Measurements from ENCODE around the gene NOP14.
"Not testable (repeated sequence)": the region's sequence is repeated elsewhere in the genome, so short reads cannot be mapped to it uniquely, and the experiment has no call there.

Gene NOP14

DNA sequence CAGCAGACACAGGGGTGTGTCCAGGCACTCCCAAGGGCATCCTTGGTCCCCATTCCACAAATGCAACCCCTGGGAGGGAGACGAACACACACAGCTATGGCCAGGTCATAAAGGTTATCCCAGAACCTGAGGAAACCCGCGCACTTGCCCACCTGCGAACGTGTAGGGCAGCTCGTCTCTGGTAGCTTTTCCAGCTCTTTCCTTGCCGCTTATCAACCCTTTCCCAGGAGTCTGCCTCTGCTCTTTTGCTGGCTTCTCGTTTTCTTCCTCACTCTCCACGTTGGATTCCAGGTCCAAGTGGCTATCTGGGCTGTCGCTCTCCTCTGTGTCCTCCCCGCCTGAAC, 13.5 kb downstream of the NOP14 start:
- H3K9me3 ChIP-seq (ENCODE audit: control insufficient read depth, low read length), result no peaks in the 10 kb centered on the region
- no peaks in the 10 kb centered on the region for H3K4me1 ChIP-seq (ENCODE audit: control insufficient read depth, insufficient read depth, low read length, poor library complexity, severe bottlenecking)
- peaks cover 85% of the 10 kb centered on the region for H3K36me3 ChIP-seq (ENCODE audit: control insufficient read depth, insufficient read depth, low read length)
- no peaks in the 10 kb centered on the region for H3K27me3 ChIP-seq (replicated peaks; ENCODE audit: control insufficient read depth, insufficient read depth, low read length, poor library complexity, severe bottlenecking)
- no peak overlapping the region for H3K27ac ChIP-seq (ENCODE audit: insufficient read depth, low read length, poor library complexity, severe bottlenecking)
- no peak overlapping the region for H3K4me3 ChIP-seq (ENCODE audit: insufficient read depth, low read depth, low read length, poor library complexity, severe bottlenecking)
- no peak for DNase-seq

DNA sequence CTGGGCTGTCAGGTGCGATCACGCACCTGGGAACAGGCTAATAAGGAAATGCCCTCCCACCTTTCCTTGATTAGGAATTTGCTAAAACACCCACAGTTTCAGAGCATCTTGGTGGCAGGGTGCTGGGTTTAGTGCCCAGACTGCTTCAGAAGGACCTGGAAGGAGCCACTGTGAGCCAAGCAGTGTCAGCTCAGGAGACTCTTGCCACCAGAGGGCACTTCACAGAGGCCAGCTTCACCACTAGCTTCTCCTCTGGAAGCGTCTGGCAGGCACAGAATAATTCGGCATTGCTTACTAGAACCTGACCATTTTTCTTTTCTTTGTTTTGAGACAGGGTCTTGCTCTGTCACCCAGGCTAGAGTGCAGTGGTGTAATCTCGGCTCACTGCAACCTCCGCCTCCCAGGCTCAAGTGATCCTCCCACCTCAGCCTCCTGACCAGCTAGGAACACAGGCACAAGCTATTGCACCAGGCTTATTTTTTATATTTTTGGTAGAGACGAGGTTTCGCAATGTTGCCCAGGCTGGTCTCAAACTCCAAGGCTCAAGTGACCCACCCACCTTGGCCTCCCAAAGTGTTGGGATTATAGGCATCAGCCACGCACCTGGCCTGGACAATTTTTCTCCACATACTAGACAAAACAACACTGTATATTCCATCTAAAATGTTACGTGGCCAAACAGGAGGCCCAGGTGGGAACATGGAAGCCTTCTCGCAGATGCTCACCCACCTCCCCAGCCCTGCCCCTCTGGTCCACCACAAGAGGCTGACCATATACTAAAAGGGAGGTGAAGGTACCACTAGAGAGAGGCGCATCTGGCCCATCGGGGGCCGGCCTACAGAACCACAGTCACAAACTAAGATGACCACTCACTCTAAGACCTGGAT, 14.1 kb downstream of the NOP14 start:
- Histone ChIP-seq H3K36me3 (ENCODE audit: control insufficient read depth, insufficient read depth, low read length) (peaks cover 84% of the 10 kb centered on the region), H3K4me3 (ENCODE audit: insufficient read depth, low read depth, low read length, poor library complexity, severe bottlenecking) (no peak overlapping the region), H3K9me3 (ENCODE audit: control insufficient read depth, low read length) (no peaks in the 10 kb centered on the region), H3K27ac (ENCODE audit: insufficient read depth, low read length, poor library complexity, severe bottlenecking) (no peak overlapping the region), H3K27me3 (replicated peaks; ENCODE audit: control insufficient read depth, insufficient read depth, low read length, poor library complexity, severe bottlenecking) (no peaks in the 10 kb centered on the region), H3K4me1 (ENCODE audit: control insufficient read depth, insufficient read depth, low read length, poor library complexity, severe bottlenecking) (no peaks in the 10 kb centered on the region)
- DNase-seq, result no peak

DNA sequence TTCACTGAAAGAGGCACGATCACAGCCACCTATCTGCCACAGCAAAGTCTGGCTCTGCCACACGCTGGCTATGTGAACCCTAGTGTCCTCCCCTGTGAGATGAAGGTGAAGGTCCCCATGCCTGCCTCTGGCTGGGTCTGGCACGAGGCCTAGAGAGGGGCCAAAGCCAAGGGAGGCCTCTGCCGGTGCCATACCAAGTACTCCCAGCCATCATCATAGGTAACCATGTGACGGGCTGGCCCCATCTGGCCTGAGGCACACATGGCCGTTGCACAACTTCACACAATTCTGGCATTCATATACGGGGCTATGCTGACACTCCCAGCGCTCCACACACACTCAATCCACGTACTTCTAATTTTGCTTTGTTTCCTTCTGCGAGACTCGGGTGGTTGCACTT, 15.3 kb downstream of the NOP14 start:
- H3K27me3 ChIP-seq (replicated peaks; ENCODE audit: control insufficient read depth, insufficient read depth, low read length, poor library complexity, severe bottlenecking), result no peaks in the 10 kb centered on the region
- DNase-seq, result no peak
- H3K9me3 ChIP-seq (ENCODE audit: control insufficient read depth, low read length), result no peaks in the 10 kb centered on the region
- no peaks in the 10 kb centered on the region for H3K4me1 ChIP-seq (ENCODE audit: control insufficient read depth, insufficient read depth, low read length, poor library complexity, severe bottlenecking)
- H3K36me3 ChIP-seq (ENCODE audit: control insufficient read depth, insufficient read depth, low read length), result peaks cover 84% of the 10 kb centered on the region
- H3K4me3 ChIP-seq (ENCODE audit: insufficient read depth, low read depth, low read length, poor library complexity, severe bottlenecking), result no peak overlapping the region
- no peak overlapping the region for H3K27ac ChIP-seq (ENCODE audit: insufficient read depth, low read length, poor library complexity, severe bottlenecking)

DNA sequence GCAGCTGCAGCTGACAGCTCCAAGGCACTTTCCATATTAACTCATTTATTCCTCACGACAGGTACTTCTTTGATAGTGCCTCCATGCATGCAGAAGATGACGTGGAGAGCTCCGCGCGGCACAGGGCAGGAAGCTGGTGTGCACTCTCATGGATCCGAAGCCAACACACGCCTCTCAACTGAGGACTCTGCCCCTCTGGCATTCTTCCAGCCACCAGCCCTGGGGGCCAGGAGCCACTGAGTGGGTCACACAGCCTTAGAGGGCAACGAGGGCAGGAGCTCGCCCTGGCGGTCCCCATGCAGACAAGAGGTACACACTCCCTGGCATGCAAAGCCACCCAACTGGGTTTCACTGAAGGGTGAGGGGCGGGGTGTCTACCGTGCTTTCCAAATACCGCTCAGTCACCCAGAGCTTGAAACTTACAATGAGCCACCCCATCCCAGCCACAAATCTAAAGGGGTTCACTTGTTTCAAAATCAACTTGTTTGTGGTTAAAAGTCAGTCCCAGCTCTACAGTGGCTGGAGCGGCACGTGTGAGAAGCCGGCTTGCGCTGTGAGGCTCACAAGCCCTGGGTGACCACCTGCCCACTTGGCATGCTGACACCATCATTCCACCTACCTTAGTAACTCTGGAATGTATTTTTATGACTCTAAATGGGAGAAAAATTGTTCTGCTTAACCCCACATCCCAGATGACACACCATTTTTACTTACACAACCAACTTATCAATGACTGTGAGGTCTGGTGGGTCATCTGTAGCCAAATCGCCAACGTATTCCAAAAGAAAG, 16.2 kb downstream of the NOP14 start:
- Histone ChIP-seq H3K4me3 (ENCODE audit: insufficient read depth, low read depth, low read length, poor library complexity, severe bottlenecking) (no peak overlapping the region), H3K9me3 (ENCODE audit: control insufficient read depth, low read length) (no peaks in the 10 kb centered on the region), H3K27me3 (replicated peaks; ENCODE audit: control insufficient read depth, insufficient read depth, low read length, poor library complexity, severe bottlenecking) (no peaks in the 10 kb centered on the region), H3K36me3 (ENCODE audit: control insufficient read depth, insufficient read depth, low read length) (peaks cover 87% of the 10 kb centered on the region), H3K4me1 (ENCODE audit: control insufficient read depth, insufficient read depth, low read length, poor library complexity, severe bottlenecking) (no peaks in the 10 kb centered on the region), H3K27ac (ENCODE audit: insufficient read depth, low read length, poor library complexity, severe bottlenecking) (no peak overlapping the region)
- no peak for DNase-seq

DNA sequence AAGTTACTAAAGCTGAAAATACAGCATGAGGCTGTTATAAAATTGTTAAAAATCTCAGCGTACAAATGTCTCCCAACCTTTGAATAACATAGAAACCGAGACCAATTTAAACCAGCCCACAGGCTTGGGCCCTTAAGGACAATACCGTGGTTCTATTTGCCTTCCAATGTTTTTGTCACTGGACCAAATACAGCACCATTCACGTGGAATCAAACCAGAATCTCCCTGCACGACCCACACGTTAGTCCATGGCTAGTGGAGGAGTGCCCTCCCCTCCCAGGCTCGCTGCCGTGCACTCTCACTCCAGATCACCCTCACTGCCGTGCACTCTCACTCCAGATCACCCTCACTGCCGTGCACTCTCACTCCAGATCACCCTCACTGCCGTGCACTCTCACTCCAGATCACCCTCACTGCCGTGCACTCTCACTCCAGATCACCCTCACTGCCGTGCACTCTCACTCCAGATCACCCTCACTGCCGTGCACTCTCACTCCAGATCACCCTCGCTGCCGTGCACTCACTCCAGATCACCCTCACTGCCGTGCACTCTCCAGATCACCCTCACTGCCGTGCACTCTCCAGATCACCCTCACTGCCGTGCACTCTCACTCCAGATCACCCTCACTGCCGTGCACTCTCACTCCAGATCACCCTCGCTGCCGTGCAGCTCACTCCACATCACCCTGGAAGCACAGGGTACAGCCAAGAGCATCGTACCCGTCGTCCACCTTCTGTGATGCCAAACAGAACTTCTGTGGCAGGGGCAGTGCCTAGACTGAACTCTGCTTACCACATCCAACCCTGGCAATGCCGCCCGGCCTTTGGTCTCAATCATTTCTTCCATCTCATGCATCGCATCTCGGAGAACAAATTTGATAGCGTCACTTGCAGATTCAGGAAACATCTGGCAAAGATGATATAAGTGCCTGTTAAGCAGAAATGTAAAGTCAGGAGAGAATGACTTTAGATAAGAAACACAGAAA, 17.3 kb downstream of the NOP14 start:
- not testable (repeated sequence) for H3K27me3 ChIP-seq (replicated peaks; ENCODE audit: control insufficient read depth, insufficient read depth, low read length, poor library complexity, severe bottlenecking); H3K9me3 ChIP-seq (ENCODE audit: control insufficient read depth, low read length); DNase-seq; H3K27ac ChIP-seq (ENCODE audit: insufficient read depth, low read length, poor library complexity, severe bottlenecking); H3K4me3 ChIP-seq (ENCODE audit: insufficient read depth, low read depth, low read length, poor library complexity, severe bottlenecking); H3K4me1 ChIP-seq (ENCODE audit: control insufficient read depth, insufficient read depth, low read length, poor library complexity, severe bottlenecking)
- peaks cover 89% of the 10 kb centered on the region for H3K36me3 ChIP-seq (ENCODE audit: control insufficient read depth, insufficient read depth, low read length)

DNA sequence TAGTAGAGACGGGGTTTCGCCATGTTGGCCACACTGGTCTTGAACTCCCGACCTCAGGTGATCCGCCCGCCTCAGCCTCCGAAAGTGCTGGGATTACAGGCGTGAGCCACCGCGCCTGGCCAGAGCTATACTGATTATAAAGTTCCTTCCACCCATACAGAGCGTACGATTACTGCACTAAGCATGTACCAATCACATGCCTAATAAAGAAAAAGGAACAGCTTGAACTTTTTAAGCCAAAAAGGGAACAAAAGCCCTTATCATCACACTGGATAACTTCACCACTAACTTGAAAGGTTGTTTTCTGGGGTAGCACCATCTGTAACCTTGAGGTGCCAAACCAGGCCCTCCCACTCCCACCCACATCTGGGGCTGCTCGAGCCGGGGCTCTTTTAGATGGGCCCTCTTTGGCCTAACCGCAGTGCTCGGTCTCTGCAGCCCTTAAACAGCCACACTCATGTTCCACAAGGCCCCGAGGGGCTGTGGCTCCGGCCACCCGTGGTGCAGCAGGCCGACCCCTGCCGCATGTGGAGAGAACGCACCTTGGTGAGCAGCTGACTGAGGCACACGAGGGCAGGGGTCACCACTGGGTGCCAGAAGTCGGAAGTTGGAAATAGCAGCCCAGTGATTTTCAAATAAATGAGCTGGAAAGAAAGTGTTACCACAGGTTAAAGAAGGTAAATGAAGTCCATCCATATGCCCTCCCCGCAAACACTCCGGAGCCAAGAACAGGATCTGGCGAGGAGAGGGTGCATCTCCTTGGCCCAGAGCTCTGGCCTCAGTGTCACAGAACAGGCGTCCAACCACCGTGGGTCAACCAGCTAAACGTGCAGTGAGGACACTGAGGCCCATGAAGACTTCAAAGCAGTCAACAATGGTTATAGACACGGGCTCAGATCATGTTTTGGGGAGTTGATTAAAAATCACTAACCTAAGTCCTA, 18.4 kb downstream of the NOP14 start:
- no peak overlapping the region for H3K4me3 ChIP-seq (ENCODE audit: insufficient read depth, low read depth, low read length, poor library complexity, severe bottlenecking)
- peaks cover 90% of the 10 kb centered on the region for H3K36me3 ChIP-seq (ENCODE audit: control insufficient read depth, insufficient read depth, low read length)
- no peaks in the 10 kb centered on the region for H3K9me3 ChIP-seq (ENCODE audit: control insufficient read depth, low read length)
- H3K27me3 ChIP-seq (replicated peaks; ENCODE audit: control insufficient read depth, insufficient read depth, low read length, poor library complexity, severe bottlenecking), result no peaks in the 10 kb centered on the region
- no peak for DNase-seq
- H3K27ac ChIP-seq (ENCODE audit: insufficient read depth, low read length, poor library complexity, severe bottlenecking), result no peak overlapping the region
- H3K4me1 ChIP-seq (ENCODE audit: control insufficient read depth, insufficient read depth, low read length, poor library complexity, severe bottlenecking), result no peaks in the 10 kb centered on the region

DNA sequence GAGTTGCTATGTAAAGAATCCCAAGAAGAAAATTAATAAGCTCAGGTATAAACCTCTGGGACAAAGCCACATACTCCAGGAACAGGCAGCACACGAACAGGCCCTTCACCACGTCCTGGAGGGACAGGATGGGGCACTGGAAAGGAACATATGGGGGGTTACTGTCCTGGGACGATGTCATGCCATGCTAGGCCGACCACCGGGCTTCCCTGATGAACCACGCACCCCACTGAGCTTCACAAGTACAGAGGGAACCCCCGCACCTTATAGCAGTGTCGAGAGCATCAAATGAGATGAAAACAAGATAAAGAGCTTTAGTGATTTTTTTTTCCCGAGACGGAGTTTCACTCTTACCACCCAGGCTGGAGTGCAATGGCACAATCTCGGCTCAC, 19.1 kb downstream of the NOP14 start:
- no peak for DNase-seq
- Histone ChIP-seq H3K27me3 (replicated peaks; ENCODE audit: control insufficient read depth, insufficient read depth, low read length, poor library complexity, severe bottlenecking) (no peaks in the 10 kb centered on the region), H3K4me1 (ENCODE audit: control insufficient read depth, insufficient read depth, low read length, poor library complexity, severe bottlenecking) (no peaks in the 10 kb centered on the region), H3K36me3 (ENCODE audit: control insufficient read depth, insufficient read depth, low read length) (peaks cover 90% of the 10 kb centered on the region), H3K4me3 (ENCODE audit: insufficient read depth, low read depth, low read length, poor library complexity, severe bottlenecking) (no peak overlapping the region), H3K27ac (ENCODE audit: insufficient read depth, low read length, poor library complexity, severe bottlenecking) (no peak overlapping the region), H3K9me3 (ENCODE audit: control insufficient read depth, low read length) (no peaks in the 10 kb centered on the region)

DNA sequence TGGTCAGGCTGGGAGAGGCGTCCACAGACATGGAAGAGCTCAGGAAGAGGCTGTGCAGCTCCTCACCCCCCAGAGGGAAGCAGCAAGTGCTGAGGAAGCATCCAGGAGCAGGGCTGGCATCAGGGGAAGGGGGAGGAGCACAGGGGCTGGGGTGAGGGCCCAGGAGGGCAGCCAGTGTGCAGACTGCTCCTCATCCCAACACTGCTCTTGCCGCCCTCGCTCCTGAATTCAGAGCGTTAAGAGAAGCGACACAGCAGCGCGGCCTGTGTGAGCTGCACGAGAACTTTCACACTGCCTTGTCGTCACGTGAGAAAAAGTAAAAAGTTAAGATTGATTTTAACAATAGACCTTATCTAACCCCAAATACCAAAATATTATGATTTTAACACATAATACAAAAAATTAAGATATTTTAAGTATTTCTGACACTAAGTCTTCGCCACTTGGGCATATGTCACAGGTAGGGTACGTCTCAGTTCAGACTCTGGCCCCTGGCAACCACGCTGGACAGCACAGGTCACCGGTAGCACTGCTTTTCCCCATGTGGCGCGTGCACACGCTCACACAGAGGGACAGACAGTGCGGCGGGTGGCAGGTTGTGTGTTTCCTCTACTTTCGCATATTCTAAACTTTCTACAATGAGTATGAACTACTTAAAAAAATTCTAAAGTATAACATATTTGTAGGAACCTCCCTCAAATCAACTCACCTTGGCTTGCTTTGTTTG, 19.7 kb downstream of the NOP14 start:
- H3K36me3 ChIP-seq (ENCODE audit: control insufficient read depth, insufficient read depth, low read length), result peaks cover 90% of the 10 kb centered on the region
- no peaks in the 10 kb centered on the region for H3K4me1 ChIP-seq (ENCODE audit: control insufficient read depth, insufficient read depth, low read length, poor library complexity, severe bottlenecking)
- H3K4me3 ChIP-seq (ENCODE audit: insufficient read depth, low read depth, low read length, poor library complexity, severe bottlenecking), result no peak overlapping the region
- DNase-seq, result no peak
- H3K9me3 ChIP-seq (ENCODE audit: control insufficient read depth, low read length), result no peaks in the 10 kb centered on the region
- no peak overlapping the region for H3K27ac ChIP-seq (ENCODE audit: insufficient read depth, low read length, poor library complexity, severe bottlenecking)
- H3K27me3 ChIP-seq (replicated peaks; ENCODE audit: control insufficient read depth, insufficient read depth, low read length, poor library complexity, severe bottlenecking), result no peaks in the 10 kb centered on the region

All from effector memory CD4-positive, alpha-beta T cell (primary cell).